Lower lobe of right lung (tissue), 2 donors: ENCODE data around the gene ZNF358. TPM values are rescaled to one million over a fixed set of nuclear protein-coding genes. Genes with fewer than 3 reads are reported as not detected.

Experiments
- ATAC-seq, 2 donors: fragments of 200-7000 bp; cut with Tn5 transposase; one replicate each; pipeline ENCODE4 v1.9.1; 2020 to 2022; ENCODE audit warnings: mild to moderate bottlenecking in 2 of 2, moderate library complexity in 2 of 2
- DNase-seq: peaks from one replicate; pipeline ENCODE4 v3.0.0-alpha.2; 2020
- H3K27ac ChIP-seq: fragments of 200-600 bp; one replicate; pipeline ENCODE4 v1.8.0; 2022
- H3K27me3 ChIP-seq: fragments of 200-600 bp; one replicate; pipeline ENCODE4 v1.8.0; 2022; ENCODE audit warnings: low read depth
- H3K36me3 ChIP-seq: fragments of 200-600 bp; one replicate; pipeline ENCODE4 v1.8.0; 2022; ENCODE audit warnings: mild to moderate bottlenecking
- H3K4me1 ChIP-seq: fragments of 200-600 bp; one replicate; pipeline ENCODE4 v1.8.0; 2022
- H3K4me3 ChIP-seq: fragments of 200-600 bp; one replicate; pipeline ENCODE4 v1.8.0; 2022; ENCODE audit warnings: mild to moderate bottlenecking
- H3K9me3 ChIP-seq: fragments of 200-600 bp; one replicate; pipeline ENCODE4 v1.8.0; 2022
- CTCF ChIP-seq: fragments of 200-600 bp; IDR thresholded peaks from one replicate; pipeline ENCODE4 v1.8.0; 2022; ENCODE audit warnings: antibody characterized with exemption, mild to moderate bottlenecking
- intact Hi-C: fragments of 100-400 bp; cut with DNase I; formaldehyde crosslinking; loops from one replicate; pipeline ENCODE4 v1.11.0; 2022
- total RNA-seq: library from RNA; stranded (reverse); fragmentation: NEBNext Ultra II Directional; extraction: Animal tissue kit (Norgen Biotek cat#: 25700); gene quantifications from one replicate; pipeline ENCODE4 v1.2.1, GENCODE V29; 2021
- donor health status: DM: no; HTN: yes; CAD: no; lungs with severe emphysema.

ZNF358 gene
- total RNA-seq, 1 donor from 2014 or later = 54.9 TPM

GRCh38 chr19:7509625-7510024 lies 6.3 kb upstream of the ZNF358 start:
- Histone ChIP-seq H3K9me3 (no peaks in the 10 kb centered on the region), H3K27ac (no peak overlapping the region), H3K27me3 (peaks cover 7% of the 10 kb centered on the region), H3K4me1 (peaks cover 14% of the 10 kb centered on the region), H3K4me3 (no peak overlapping the region), H3K36me3 (no peaks in the 10 kb centered on the region)
- intact Hi-C loops = no loop called here
- TF ChIP-seq CTCF = no peak
- DNase-seq (no peak), ATAC-seq (no peak)

GRCh38 chr19:7512400-7512851 lies 3.5 kb upstream of the ZNF358 start:
- no peak for TF ChIP-seq CTCF
- intact Hi-C loops = no loop called here
- H3K4me3 ChIP-seq = no peak overlapping the region
- H3K9me3 ChIP-seq = no peaks in the 10 kb centered on the region
- no peaks in the 10 kb centered on the region for H3K36me3 ChIP-seq
- H3K4me1 ChIP-seq = peaks cover 17% of the 10 kb centered on the region
- H3K27ac ChIP-seq = no peak overlapping the region
- ATAC-seq (no peak), DNase-seq (no peak)
- H3K27me3 ChIP-seq = no peaks in the 10 kb centered on the region

- peaks cover 19% of the 10 kb centered on the region for H3K4me1 ChIP-seq
- no peaks in the 10 kb centered on the region for H3K27me3 ChIP-seq
- intact Hi-C loops = no loop called here
- H3K4me3 ChIP-seq = no peak overlapping the region
- no peaks in the 10 kb centered on the region for H3K36me3 ChIP-seq
- DNase-seq = no peak
- peak overlapping the region; percentile 85 for H3K27ac ChIP-seq
- no peak for TF ChIP-seq CTCF
- no peaks in the 10 kb centered on the region for H3K9me3 ChIP-seq
- no peak for ATAC-seq
Measured at GRCh38 chr19:7513809-7514642, 1.9 kb upstream of the ZNF358 start.

- peak overlapping the region; percentile 85 for H3K27ac ChIP-seq
- H3K9me3 ChIP-seq = no peaks in the 10 kb centered on the region
- DNase-seq (no peak), ATAC-seq (peak; percentile 37 to 40)
- no peak for TF ChIP-seq CTCF
- peaks cover 19% of the 10 kb centered on the region for H3K4me1 ChIP-seq
- H3K4me3 ChIP-seq = peak overlapping the region; percentile 48
- H3K36me3 ChIP-seq = peaks cover 7% of the 10 kb centered on the region
- no peaks in the 10 kb centered on the region for H3K27me3 ChIP-seq
- intact Hi-C loops = no loop called here
Measured at GRCh38 chr19:7515110-7515644, 726 bp upstream of the ZNF358 start.

GRCh38 chr19:7516333-7516732 lies 430 bp downstream of the ZNF358 start:
- Histone ChIP-seq H3K4me3 (peak overlapping the region; percentile 75), H3K36me3 (peaks cover 8% of the 10 kb centered on the region), H3K27ac (peak overlapping the region; percentile 86), H3K27me3 (no peaks in the 10 kb centered on the region), H3K4me1 (peaks cover 19% of the 10 kb centered on the region), H3K9me3 (no peaks in the 10 kb centered on the region)
- intact Hi-C loops = no loop called here
- ATAC-seq (no peak), DNase-seq (no peak)
- no peak for TF ChIP-seq CTCF
